ENCODE results near the gene HOXC13.
A peak's percentile ranks its signal among the peaks of the same experiment; 100 is the strongest.

HOXC13 gene

DNA sequence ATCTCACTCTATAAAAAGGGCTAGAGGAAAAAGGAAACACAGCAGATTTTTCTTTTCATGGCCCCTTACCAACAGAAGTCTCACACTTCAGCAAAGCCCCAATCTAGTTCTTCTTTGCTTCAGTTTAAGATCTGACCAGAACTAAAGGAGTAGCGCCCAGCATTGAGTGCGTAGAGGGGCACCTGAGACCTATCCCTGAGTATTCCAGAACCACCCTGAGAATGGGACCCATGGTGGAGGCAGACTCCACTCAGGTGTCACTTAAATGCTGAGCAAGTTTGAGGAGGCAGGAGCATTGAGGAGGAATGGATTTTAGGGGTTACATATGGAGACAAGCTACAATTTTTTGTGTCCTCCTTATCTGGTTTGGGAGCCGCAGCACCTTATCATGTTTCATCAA is 32.5 kb downstream of the HOXC13 start:
- DNase-seq: no peak

DNA sequence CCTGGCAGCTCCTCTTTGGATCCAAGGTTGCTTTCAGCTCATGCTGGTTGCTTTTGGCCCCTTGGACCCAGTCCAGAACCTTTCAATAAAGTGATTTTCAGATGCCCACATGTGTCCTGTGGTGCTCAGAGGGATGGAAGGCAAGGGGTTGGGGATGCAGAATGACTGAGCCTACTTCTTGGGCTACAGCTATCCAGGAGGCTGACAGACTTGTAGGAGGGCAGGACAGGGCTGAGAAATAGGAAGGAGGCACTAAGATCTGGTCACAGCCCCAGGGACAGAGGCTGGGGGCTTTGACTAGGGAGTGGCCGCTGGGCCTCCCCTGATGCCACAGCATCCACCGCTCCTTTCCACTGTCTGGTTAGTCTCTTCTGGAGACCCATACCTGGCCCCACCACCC is 33.1 kb downstream of the HOXC13 start:
- DNase-seq: no peak

DNA sequence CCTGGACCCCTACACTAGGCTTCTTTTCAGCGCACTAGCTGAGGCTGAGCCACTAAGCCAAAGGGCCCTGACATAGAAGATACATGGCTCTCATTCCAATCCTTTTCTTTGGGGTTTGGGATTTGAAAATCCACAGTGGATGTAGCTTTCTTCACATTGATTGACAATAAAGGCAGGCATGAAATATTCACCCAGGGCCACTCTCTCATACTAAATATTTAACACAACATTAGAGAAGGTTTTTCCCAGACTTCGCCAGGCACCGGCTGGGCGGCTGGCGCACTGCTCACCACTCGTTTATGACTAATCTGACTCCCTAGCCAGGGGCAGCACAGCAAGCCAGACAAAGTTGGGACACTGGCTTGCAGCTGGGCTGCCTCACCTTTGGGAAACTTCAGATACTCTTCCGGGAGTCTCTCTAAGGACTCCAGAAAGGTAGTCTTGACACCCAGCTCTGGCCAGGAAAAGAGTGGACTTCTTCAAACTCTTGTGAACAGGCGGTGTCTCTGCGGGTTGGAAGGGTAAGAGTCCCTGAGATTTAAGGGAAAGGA is 33.6 kb downstream of the HOXC13 start:
- no peak for DNase-seq

DNA sequence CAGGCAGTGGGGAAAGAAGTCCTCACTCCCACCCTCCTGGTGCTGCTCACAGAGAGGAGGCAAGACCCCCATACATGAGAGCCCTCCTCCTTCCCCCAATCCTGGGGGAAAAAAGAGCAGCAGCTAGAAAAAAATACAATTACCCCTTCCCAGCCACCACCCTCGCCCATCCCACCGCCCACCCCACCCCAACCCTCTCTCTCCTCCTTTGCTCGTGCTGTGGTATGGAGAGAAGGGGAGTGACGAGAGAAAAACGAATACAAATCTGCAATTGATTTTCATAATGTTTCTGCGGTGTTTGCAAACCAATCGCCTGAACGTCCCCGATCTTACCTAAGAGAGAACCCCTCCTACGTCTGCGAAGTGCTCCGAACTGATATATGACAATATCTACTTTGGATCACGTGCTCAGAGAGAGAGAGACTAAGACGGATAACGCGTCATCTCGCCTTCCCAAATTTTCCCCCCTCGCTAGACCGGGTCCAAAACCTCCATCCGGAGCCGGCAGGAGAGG is 34.1 kb downstream of the HOXC13 start, which contains the start of gene HOXC11:
TSS of gene HOXC11 (plus strand) at position 405 of the 514 bp plus-strand sequence. CDS start 116 bp downstream, outside the sequence.
- DNase-seq: no peak

DNA sequence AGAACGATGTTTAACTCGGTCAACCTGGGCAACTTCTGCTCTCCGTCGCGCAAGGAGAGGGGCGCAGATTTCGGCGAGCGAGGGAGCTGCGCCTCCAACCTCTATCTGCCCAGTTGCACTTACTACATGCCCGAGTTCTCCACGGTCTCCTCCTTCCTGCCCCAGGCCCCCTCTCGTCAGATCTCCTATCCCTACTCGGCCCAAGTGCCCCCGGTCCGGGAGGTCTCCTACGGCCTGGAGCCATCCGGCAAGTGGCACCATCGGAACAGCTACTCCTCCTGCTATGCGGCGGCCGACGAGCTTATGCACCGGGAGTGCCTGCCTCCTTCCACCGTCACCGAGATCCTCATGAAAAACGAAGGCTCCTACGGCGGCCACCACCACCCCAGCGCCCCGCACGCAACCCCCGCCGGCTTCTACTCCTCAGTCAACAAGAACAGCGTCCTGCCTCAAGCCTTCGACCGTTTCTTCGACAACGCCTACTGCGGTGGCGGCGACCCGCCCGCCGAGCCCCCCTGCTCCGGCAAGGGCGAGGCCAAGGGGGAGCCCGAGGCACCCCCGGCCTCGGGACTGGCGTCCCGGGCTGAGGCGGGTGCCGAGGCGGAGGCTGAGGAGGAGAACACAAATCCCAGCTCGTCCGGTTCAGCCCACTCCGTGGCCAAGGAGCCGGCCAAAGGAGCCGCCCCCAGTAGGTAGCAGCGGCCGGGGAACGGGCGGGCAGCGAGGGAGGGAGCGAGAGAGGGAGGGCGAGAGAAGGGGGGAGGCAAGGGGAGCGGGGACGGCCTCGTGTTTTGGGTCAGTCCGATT is 34.8 kb downstream of the HOXC13 start:
- DNase-seq: no peak

DNA sequence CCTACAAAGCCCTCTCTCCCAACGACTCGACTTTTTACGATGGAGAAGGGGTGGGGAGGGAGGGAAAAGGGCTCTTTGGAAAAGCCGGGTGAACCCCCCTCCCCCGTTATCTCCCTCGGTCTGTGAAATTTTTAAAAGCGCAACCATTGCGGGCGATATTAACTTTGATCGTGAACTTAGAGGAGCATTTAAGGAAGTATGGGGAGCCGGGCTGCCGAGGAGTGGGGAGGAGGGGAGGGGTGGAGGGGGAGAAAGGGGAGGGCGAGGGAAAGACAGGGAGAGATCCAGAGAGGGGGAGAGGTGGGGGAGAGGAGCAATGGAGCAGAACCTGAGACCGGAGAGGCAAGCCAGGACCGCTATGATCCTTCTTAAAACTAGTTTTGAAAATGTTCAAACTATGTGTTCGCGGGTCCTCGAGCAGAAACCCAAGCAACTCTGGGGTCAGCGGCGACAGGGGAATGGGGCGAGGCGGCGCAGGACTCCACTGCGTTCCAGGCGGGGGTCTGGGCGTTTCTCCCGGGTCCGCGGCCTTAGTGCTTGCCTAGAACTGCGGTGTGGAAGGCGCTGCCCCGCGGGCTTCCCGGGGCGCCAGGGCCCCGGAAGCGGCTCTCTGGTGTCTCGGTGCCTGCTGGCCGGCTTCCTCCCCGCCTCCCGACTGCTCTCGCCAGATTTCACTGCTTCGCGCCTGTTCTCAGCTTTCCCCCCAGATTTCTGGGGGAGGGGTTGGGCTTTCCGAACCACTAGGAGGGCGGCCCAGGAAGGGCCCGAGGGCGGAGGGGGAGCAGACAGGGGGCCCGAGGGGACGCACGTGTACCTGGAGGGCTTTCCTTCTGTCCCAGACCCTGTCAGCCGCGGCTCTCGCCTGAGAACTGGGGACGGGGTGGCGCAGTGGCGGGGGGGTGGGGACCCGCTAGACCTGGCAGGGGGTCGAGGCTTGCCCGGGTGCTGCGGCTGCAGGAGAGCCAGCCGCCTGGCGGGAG is 35.7 kb downstream of the HOXC13 start, which contains the start of gene HOTAIR:
TSS of gene HOTAIR (minus strand) at position 871 of the 980 bp plus-strand sequence.
- DNase-seq: peak; percentile 19

DNA sequence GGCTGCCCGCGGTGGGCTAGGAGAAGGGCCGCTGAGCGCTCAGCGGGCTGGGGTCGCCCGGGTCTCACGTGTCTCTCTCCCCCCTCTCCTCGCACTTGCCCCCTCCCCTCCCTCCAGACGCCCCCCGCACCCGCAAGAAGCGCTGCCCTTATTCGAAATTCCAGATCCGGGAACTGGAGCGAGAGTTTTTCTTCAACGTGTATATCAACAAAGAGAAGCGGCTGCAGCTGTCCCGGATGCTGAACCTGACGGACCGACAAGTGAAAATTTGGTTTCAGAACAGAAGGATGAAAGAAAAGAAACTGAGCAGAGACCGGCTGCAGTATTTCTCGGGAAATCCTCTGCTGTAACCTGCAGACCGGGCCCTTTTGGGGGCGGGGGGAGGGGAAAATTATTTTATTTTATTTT is 36.4 kb downstream of the HOXC13 start:
- no peak for DNase-seq

DNA sequence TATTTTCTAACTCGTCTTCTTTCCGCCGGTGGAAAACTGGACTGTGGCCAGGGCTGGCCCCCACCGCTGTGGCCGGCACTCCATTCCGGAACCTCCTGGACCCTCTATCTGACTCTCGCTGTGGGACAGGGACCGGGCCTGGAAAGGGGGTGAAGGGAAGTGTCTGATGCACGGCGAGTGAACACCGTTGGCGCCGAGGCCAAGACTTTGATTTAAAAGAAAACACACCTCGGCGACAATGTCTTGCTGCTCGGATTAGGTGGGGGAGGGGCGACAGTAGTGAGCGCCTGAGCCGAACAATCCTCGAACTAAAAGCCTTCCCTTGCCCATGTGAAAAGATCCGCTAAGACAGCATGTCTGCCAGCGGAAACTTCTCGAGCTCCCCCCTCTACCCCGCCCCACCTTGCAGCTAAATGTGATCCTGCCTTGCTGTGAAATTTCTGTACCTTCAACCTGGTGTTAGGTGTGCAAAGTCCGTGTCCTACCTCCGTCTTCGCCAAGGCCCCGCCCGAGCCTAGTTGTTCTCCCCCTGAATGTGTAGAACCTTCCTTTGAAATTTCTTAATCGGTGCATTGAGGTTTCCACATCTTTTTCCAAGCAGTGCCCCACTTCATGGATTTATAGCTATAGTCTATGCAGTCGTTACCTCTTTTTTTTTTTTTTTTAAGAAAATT is 37.0 kb downstream of the HOXC13 start:
- DNase-seq: no peak

DNA sequence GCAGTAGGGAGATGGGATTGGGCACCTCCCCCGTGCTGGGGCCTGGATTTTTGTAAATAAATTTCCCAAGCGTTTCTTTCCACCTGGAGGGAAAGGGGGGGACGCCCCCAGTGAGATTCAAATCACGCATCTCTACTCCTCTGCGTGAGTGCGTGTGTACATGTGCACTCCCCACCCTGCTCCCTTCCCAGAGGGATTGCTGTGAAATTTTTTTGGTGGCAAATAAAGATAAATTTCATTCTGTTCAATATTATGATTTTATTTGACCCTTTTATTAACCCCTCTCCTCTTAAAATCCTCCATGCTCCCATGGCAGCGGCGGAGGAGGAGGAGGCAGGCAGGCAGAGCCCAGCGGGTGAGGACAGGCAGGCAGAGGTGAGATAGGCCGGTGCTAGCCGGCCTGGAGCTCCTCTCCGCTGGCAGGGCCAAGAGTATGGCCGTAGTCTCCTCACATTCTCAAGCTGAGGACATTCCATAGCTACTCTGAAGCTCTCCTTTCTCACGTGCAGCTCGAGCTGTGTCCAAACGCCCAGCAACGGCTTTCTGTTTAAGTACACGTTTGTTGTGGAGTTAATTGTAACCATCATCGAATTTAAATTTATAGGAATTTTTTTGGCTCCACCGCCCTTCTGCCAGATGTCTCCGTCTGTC is 37.7 kb downstream of the HOXC13 start:
- DNase-seq: no peak

DNA sequence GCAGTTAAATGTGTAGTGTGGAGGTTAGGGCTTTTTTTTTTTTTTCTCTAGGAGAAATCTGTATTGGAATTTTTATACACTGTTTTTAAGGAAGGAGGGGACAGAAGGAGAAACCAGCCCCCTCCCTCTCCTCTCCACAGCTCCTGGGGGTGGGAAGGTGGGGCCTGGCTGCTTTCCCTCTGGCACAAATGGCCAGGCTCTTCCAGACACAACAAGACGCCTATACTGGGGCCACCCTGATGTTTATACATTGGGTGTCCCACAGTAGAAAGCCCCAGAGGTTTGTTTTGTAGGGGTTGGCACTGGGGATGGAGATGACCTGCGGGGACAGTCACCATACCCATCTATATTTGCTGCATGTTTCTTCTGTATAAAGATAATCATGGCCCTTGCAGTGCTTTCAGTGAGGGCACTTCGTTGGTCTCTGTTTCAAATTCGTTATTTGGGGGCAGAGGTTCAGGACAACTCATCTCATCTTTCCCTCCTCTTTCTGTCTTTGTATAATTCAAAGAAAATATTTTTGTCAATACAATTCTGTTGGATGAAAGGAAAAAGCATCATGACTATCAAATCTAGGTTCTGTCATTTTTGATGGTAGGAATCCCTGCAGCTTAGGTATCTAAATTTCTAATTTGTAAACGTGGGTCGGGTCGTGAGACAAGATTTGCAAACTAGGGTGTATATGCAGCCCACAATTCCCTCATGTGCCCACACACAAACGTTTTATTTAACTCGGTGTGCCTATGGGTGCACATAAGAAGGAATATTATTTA is 38.4 kb downstream of the HOXC13 start:
- DNase-seq: no peak

DNA sequence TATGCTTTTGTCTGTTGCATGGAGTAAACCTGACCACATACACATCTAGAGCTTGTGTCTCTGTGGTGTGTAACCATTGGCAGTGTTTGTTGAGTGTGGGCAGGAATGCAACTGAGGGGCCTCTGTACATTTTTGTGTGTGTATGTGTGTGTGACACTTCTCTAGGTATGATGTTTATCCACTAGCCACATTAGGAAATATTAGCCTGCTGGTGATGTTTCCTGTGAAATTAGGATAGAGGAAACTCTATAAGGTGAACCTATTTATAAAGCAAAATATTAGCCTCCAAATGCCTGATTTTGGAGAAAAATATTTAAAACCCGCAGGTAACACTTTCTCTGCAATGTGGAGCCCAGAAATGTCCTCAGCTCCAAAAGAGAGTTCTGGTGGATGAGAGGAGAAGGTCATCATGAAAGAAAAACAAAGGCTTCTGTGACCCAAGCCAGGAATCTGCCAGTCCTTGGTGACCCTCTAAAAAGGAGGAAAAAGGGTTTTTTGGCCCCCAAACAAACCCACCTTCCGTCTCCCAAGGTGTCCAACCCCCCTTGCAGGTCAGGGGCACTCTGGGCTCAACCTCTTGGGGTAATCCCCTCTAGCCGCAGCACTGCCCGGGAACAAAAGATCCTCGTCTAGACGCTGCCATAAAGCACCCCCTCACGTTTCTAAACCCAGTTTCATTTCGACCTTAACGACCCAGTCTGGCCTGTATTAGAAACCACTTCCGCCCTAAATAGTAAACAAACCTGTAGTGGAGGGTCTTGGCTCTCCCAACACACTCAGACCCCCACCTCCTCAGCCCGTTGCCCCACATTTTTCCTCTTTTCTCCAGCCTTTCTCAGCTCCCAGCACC is 39.2 kb downstream of the HOXC13 start:
- DNase-seq: no peak

DNA sequence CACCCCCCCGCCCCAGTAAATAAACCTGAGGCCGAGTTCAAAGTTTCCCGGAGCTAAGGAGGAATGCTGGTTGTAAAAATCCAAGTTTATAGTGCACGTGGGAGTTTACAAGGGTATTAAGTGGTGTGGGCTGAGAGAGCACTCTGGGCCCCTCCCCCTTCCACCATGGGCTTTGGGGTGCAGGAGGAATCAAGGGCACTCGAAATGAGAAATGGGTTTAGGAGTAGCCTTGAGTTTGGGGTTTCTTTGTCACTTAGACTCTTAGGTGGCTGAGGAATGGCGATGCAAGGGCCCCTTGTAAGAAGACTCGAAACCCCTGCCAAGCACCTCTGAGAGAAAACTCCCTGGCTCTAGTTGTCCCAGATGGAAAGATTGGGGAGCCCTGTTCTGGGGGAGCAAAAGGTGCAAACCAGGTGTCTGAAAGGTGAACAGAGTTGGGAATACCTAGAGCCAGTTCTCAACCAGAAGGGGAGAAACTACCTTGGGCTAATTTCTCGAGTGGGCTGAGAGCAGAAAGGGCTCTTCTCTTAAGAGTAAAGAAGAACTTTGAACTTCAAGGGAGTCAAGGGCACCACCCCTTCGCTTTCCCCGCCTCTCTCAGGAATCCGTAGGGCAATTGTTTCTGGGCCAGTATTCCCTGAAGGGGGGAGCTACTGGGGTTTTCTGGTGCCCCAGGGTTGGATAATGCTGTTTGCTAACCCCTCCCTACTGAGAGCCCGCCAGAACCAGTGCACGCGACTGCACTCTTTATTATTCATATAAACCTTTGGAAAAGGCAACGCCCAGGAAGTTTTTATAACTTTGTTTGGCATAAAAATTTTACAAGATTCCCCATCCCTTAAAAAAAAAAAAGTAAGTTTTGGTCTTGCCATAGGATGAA is 40.1 kb downstream of the HOXC13 start:
- no peak for DNase-seq

DNA sequence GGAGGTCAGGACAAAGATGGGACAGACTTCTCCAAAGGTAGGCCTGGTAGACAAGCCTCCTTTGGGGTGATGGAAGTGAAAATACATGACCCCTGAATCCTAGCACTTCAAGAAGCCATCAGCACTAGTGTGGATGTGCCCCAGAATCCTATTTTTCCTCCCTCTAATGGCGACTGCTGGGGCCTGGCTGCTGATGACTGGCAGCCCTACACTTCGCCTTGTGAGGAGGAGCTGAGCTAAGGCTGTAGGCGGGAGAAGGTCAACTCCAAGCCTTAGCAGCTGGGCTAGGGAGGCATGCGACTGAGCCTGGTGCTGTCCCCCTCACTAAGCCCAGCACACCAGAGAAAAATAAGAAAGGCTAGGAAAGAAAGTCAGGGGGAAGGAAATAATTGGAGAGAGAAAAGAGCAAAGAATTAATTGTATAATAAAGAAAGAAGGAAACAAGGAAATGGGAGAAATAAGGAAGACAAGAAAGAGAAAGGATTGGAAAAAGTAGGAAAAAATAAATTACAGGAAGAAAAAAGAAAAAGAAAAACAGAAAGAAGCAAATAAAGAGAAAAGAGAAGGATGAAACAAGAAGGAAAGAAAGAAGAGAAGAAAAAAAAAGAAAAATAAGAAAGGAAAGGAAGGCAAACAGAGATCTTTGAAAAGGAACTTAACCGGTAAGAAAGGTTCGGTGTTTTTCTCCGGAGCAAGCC is 41.6 kb downstream of the HOXC13 start:
- DNase-seq: no peak

DNA sequence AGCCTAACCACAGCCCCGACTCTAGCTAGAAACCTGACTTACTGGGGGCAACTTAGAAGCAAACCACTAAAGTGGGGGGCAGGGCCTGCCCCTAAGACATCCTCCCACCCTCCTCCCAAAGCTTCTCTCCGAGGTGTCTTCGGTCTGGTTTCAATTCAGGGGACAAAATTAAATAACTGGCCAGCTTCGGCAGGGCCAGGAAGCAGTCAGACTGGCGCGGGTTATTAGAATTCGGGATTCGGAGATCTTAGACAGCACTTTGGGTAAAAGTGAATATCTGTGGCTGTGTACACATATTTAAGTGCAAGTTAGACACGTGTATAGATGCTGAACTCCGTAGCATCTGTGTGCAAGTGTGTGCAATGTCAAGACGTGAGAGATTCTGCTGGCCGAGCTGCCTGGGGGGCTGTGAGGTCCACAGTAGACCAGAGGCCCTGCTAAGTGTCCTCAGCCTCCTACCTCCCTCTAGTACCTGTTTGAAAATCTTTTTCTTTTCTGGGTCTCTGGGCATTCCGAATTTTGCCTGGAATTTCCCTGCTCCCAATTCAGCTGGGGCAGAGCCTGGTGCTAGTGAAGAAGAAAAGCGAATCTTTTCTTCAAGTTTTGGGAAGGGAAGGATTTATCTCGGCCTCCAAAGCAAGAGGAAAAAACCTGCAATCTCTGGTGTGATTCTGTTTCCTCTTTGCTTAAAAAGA is 42.3 kb downstream of the HOXC13 start:
- DNase-seq: no peak

DNA sequence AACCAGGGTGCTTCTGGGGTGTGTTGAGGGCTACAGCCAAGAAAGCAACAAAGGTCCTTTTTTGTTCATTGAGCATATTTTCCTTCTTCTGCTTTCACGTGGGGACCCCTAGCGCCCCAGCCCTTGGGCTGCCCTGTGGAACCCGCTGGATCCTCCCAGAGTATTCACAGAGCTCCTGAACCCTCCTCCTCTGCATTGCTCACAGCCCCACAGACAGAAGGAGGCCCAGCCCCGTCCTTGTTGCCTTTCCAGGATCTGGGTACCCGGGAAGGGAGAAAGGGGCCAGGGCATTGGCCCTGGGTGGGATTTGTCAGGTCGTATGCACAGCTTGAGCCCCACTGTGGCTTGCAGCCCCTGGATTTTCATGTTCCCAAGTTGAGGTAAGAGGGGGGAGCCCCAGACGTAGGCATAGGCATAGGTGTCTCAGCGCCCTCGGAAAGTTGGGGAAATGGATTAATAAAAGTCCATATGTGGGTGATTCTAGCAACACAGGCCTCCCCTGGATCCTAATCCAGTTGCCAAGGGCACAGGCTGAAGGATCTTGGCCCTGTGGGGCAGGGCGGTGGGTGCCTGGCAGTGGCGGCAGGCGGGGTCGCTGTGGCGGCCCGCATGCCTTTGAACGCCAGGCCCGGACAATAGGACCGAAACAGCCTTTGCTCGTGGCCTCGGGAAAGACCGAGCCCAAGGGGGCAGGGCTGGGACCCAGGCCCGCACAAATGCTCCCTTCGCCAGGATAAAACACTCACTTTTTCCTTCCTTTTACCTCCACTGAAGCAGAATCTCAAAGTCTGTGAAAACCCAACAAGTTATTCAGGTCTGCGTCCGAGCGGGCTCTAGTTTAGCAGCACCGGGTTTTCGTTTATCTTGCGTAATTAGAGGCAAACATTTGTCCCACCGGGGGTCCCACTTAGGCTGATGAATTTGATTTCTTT is 43.3 kb downstream of the HOXC13 start:
- no peak for DNase-seq

Data from NCI-H1105 treated with DMSO at 0.1 percent for 48 hours (cell line).